Measurements from ENCODE around the gene ZFP36L1. TPM values are rescaled to one million over a fixed set of nuclear protein-coding genes. Genes with fewer than 3 reads are reported as not detected.
A peak's percentile ranks its signal among the peaks of the same experiment; 100 is the strongest.

ZFP36L1 gene
- polyA plus RNA-seq, 1 experiment: 52.7 TPM

- POLR2A ChIA-PET: interaction anchor here (0.7 to 1.5 kb wide), 11 partner anchors 12 to 546 kb away, joined by 3 to 23 read pairs (median 6); partner anchors contain the start of gene ACTN1
Measured at GRCh38 chr14:68793734-68794129, 865 bp upstream of the ZFP36L1 start.

DNA sequence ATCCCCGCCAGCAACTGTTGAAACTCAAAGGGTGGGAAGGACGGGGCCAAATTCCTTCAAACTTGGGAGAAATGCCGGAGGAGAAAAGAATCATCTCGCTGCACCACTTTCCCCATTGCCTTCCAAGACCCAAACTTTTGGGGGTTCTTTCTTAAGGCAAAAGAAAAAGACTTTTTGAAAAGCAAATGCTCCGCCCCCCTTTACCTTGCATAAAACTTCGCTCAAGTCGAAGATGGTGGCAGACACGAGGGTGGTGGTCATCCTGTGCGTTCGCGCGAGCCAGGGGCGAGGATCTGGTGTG lies 239 bp downstream of the ZFP36L1 start:
- TF ChIP-seq CTCF (IDR thresholded peaks at IDR 0.05; ENCODE audit: insufficient read depth, low read depth, low read length): no peak
- Histone ChIP-seq H3K27me3 (ENCODE audit: control insufficient read depth, insufficient read depth, low read length) (no peaks in the 10 kb centered on the region), H3K4me3 (ENCODE audit: low read depth, low read length) (peak overlapping the region; percentile 93), H3K36me3 (ENCODE audit: control insufficient read depth, insufficient read depth, low read length) (peaks cover 24% of the 10 kb centered on the region)
- ChIA-PET POLR2A (interaction anchor here (0.6 to 1.5 kb wide), 17 partner anchors 8 to 858 kb away, joined by 3 to 30 read pairs (median 9); no protein-coding TSS in a partner anchor), CTCF (interaction anchor here (1.0 to 2.4 kb wide), 4 partner anchors 110 to 851 kb away, joined by 3 to 8 read pairs (median 4); no protein-coding TSS in a partner anchor)
- DNase-seq (ENCODE audit: low read depth): no peak

More at GRCh38 chr14:68793734-68794129, 865 bp upstream of the ZFP36L1 start:
- no peak for DNase-seq (ENCODE audit: low read depth)
- CTCF ChIA-PET: interaction anchor here (0.8 to 2.4 kb wide), 2 partner anchors 105 to 545 kb away, joined by 3 to 8 read pairs; no protein-coding TSS in a partner anchor
- peaks cover 24% of the 10 kb centered on the region for H3K36me3 ChIP-seq (ENCODE audit: control insufficient read depth, insufficient read depth, low read length)
- H3K27me3 ChIP-seq (ENCODE audit: control insufficient read depth, insufficient read depth, low read length): no peaks in the 10 kb centered on the region
- no peak for TF ChIP-seq CTCF (IDR thresholded peaks at IDR 0.05; ENCODE audit: insufficient read depth, low read depth, low read length)
- H3K4me3 ChIP-seq (ENCODE audit: low read depth, low read length): peak overlapping the region; percentile 93

GRCh38 chr14:68791902-68792677 lies 777 bp downstream of the ZFP36L1 start:
- Histone ChIP-seq H3K27me3 (ENCODE audit: control insufficient read depth, insufficient read depth, low read length) (no peaks in the 10 kb centered on the region), H3K4me3 (ENCODE audit: low read depth, low read length) (peak overlapping the region; percentile 93), H3K36me3 (ENCODE audit: control insufficient read depth, insufficient read depth, low read length) (peaks cover 24% of the 10 kb centered on the region)
- ChIA-PET CTCF (interaction anchor here (0.6 to 2.4 kb wide), 8 partner anchors 24 to 851 kb away, joined by 3 to 8 read pairs (median 4); no protein-coding TSS in a partner anchor), POLR2A (interaction anchor here (0.5 to 1.5 kb wide), 15 partner anchors 7 to 858 kb away, joined by 3 to 16 read pairs (median 6); no protein-coding TSS in a partner anchor)
- no peak for TF ChIP-seq CTCF (IDR thresholded peaks at IDR 0.05; ENCODE audit: insufficient read depth, low read depth, low read length)
- DNase-seq (ENCODE audit: low read depth): no peak

DNA sequence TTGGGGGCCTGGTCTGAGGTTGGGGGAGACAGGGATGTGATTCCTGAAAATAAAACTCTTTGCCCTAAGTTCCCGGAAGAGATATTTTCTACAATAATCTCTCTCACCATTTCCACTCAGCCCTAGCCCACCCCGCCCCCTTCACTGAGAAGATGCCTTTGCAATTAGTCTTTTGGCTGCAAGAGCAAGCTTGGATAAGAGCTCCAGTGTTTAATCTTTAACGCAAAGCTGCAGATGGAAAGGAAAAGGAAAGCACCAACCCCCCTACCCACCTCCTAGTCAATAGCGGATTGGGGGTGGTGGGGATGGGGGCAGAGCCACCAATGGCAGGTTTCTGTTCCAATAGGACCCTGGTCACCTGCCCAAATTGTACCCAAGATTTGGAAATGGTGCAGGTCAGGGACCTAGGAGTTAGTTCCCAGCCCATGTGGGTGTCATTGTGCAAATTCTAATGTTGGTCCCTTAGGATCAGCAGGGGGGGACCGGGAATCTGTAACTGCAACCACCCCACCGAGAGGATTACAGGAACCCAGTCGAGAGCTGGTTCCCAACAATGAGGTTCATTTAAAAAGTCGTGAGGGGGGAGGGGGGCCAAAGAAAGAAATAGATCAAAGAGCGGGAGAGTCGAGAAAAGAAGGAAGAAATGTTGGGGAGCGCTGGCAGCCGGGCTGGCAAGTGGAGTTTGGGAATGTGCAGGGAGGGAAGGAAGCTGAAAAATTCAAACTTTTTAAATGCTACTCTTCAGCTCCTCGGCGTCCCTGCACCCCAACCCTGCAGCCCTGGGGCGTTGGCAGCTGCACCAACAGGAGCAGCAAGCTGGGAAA lies 1.6 kb downstream of the ZFP36L1 start:
- Histone ChIP-seq H3K36me3 (ENCODE audit: control insufficient read depth, insufficient read depth, low read length) (peaks cover 24% of the 10 kb centered on the region), H3K4me3 (ENCODE audit: low read depth, low read length) (peak overlapping the region; percentile 93), H3K27me3 (ENCODE audit: control insufficient read depth, insufficient read depth, low read length) (no peaks in the 10 kb centered on the region)
- TF ChIP-seq CTCF (IDR thresholded peaks at IDR 0.05; ENCODE audit: insufficient read depth, low read depth, low read length): no peak
- ChIA-PET POLR2A (interaction anchor here (0.6 to 0.7 kb wide), 8 partner anchors 16 to 850 kb away, joined by 3 to 11 read pairs (median 3); no protein-coding TSS in a partner anchor), CTCF (interaction anchor here (0.7 to 2.4 kb wide), 8 partner anchors 25 to 850 kb away, joined by 3 to 8 read pairs (median 4); no protein-coding TSS in a partner anchor)
- no peak for DNase-seq (ENCODE audit: low read depth)

All from BJ (cell line).